HFF-Myc (cell line): ENCODE measurements around the gene CPEB1.
A peak's percentile ranks its signal among the peaks of the same experiment; 100 is the strongest.

ENCODE experiments used
- DNase-seq: peaks from one replicate; pipeline ENCODE4 v3.0.0-alpha.2; 2011; ENCODE audit warnings: low read depth; ENCODE audit errors: extremely low read depth
- H3K4me3 ChIP-seq: replicated peaks from 2 replicates; pipeline ENCODE4 v1.5.1; 2011; ENCODE audit warnings: low read depth, mild to moderate bottlenecking, control low read depth, low read length
- TF ChIP-seq, protein P1 (sequence below): IDR thresholded peaks from 2 replicates; pipeline ENCODE4 v1.5.1; 2012; ENCODE audit warnings: mild to moderate bottlenecking, low read depth, low read length, control low read depth; ENCODE audit errors: missing control alignments

Gene CPEB1

DNA sequence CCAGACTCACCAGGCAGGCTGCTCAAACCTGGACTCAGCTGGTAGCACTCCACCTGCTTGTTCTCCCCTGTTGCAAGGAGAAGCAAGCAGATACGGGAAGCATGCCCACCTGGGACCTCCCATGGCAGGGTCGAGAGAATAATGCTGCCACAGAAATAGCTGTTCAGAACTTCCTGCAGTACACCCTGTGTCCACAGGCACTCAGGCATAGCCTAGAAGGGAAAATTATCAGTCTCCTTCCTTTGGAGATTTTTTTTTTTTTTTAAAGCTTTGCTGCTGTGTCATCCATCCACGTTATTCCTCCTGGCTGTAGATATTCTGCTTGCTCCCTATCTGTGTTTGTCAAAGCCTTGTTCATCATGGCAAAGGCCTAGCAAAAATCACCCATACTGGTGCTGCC, 74.2 kb downstream of the CPEB1 start:
- H3K4me3 ChIP-seq, result no peak overlapping the region
- DNase-seq, result no peak
- TF ChIP-seq, protein P1, sequence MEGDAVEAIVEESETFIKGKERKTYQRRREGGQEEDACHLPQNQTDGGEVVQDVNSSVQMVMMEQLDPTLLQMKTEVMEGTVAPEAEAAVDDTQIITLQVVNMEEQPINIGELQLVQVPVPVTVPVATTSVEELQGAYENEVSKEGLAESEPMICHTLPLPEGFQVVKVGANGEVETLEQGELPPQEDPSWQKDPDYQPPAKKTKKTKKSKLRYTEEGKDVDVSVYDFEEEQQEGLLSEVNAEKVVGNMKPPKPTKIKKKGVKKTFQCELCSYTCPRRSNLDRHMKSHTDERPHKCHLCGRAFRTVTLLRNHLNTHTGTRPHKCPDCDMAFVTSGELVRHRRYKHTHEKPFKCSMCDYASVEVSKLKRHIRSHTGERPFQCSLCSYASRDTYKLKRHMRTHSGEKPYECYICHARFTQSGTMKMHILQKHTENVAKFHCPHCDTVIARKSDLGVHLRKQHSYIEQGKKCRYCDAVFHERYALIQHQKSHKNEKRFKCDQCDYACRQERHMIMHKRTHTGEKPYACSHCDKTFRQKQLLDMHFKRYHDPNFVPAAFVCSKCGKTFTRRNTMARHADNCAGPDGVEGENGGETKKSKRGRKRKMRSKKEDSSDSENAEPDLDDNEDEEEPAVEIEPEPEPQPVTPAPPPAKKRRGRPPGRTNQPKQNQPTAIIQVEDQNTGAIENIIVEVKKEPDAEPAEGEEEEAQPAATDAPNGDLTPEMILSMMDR, result no peak

DNA sequence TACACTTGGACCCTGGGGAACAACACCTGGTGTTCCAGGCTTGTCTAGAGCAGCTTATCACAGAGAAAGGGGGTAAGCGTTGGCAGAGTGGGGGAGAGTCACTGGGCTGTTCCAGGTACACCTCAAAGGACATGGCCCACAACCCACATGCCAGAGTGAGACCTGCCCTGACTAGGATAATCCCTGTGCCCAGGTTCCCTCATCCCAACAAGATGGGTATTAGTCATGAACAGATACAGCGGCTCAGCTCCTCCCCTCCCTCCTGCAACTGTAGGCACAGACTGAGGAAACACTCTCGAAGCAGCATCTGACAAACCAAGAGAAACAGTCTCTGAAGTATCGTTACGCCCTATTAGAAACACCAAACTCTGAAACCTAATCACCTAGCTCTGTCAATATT, 74.9 kb downstream of the CPEB1 start:
- H3K4me3 ChIP-seq, result no peak overlapping the region

DNA sequence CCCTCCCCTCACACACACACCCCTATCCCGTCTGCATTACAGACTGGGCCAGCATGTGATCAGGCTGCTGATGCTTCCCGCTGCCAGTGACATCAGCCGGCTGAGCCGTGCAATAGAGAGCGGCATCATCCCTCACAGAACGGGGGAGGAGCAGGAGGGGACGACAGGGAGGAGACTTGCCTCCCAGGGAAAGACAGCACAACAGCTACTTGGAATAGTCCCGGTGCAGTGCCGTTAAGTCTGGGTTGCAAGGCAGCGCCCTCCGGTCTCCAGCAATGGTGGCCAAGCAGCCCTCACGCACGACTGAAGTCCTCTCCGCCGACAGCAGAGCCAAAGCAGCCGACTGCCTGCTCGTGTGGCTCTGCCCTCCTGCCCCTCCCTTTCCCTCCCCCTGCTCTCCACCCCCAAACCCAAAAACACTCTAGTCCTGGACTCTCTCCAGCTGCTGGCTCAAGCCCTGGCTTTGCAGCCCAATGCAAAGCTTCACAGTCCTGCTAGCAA, 75.4 kb downstream of the CPEB1 start:
- peak overlapping the region; percentile 23 for H3K4me3 ChIP-seq
- DNase-seq, result peak; percentile 15
- TF ChIP-seq, protein P1, result no peak

More for the DNA sequence above, 74.9 kb downstream of the CPEB1 start:
- no peak for DNase-seq
- TF ChIP-seq, protein P1, result no peak

DNA sequence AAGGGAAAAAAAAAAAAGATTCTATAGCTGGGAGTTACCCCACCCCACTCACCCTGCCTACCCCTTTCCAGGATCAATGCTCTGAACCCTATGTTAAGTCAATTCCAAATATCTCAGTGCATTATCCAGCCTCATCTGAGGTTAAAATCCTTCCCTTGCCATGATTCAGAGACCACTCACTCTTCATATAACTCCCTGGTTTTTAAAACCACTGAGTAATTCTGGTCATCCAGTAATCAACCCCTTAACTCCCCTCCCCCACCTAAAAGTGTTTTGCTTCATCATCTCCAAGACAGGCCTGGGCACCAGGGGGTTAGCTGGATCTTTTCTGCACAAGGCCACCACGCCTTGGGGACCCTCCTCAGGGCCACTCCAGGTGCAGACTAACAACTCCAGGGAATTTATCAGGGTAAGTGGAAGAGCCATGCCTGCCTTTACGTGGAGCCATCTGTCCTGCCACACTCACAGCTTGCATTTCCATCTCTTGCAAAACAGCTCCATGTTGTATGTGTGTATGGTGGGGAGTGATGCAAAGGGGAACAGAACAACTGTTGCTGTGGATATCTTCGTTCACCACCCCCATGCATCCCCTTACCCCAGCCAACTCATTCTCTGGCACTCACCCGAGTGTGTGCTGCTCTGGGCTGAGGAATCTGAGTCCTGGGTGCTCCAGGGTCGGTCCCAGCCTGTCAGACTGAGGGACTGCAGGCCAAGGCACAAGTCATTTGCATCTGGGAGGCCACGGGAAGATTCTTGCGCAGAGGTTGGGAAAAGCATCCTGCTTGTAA, 76.2 kb downstream of the CPEB1 start:
- no peak overlapping the region for H3K4me3 ChIP-seq
- DNase-seq, result no peak
- TF ChIP-seq, protein P1, result no peak

DNA sequence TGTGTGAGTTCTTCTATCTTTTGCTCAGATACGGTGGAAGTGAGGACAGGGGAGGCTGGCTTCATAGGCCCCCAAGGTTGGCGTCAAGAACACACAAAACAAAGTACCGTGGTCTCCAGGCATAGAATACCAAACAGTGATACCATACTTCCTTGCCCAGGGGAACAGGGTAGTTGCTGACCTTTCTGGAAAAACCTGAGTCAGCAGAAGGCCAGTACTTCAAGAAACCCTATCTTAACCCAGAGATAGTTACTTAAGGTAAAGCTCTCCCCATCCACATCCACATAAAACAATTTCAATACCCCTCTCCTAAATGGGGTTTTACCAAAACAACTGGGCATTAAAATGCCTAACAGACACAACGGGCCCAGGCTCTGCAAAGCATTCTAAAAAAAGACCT, 77.3 kb downstream of the CPEB1 start:
- DNase-seq, result no peak
- H3K4me3 ChIP-seq, result no peak overlapping the region
- TF ChIP-seq, protein P1, result no peak

DNA sequence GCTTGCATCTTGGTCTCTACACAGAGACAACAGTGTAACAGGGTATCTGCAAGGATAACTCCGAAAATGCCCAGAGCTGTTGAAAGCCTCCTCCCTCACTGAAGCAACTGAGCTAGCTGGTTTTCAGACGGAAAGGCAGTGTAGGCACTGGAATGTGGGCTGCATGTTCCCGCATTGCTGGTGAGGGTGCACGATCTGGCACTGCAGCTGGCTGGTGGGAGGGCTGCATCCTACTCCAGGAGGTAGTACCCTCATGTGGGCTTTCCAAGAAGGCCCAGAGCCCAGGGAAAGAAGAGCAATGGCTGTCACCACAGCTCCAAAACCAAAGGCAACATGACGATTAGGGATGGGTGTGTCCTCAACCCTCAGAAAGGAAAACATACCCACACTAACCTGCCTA, 78.2 kb downstream of the CPEB1 start:
- no peak overlapping the region for H3K4me3 ChIP-seq
- TF ChIP-seq, protein P1, result no peak
- no peak for DNase-seq
